Esophagus squamous epithelium (tissue), 4 donors: ENCODE results near the gene ACTL6A.

Experiments used
- CTCF ChIP-seq, 6 experiments: fragments of 450-650 bp in 4 of 6; fragments of 200-600 bp in 2 of 6; sonication (generic) in 2 of 6; IDR thresholded peaks; one replicate each; pipeline ENCODE4 v1.5.1; 2016 to 2019; ENCODE audit warnings: antibody characterized with exemption in 6 of 6, mild to moderate bottlenecking in 4 of 6, moderate library complexity in 4 of 6
- POLR2A ChIP-seq, 4 donors: fragments of 450-650 bp; IDR thresholded peaks; one replicate each; pipeline ENCODE4 v1.6.1; 2017; ENCODE audit warnings: antibody characterized with exemption in 4 of 4, mild to moderate bottlenecking in 4 of 4, moderate library complexity in 3 of 4

GRCh38 chr3:179541094-179541493, 21.6 kb upstream of the ACTL6A start:
- TF ChIP-seq CTCF (IDR thresholded peaks at IDR 0.05): no peak
- no peak for TF ChIP-seq POLR2A (IDR thresholded peaks at IDR 0.05)
